GM03348 (cell line): ENCODE results near the gene HPSE2.

Source experiments
- DNase-seq: peaks from one replicate; pipeline ENCODE4 v3.0.0; 2012; ENCODE audit warnings: low spot score

Gene HPSE2

DNA sequence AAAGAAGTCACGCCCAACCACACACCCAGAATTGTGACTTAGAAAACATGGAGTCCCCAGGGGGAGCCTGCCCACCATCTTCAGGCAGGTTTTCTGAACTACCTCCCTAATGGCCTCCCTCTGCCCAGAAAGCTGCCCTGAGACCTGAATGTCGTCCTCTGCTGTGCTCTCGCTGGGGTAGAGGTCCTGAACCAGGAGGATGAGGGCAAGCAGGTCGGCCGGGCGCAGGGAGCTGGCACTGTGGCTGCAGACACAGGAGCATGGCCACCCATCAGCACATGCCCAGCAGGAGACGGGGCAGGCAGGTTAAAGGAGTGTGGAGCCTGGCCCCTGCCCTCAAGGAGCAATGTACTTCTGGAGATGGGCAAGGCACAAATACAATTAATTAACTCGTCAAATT, 805.2 kb downstream of the HPSE2 start:
- DNase-seq, result no peak

- DNase-seq, result no peak
Observed at GRCh38 chr10:98429320-98430072, 806.2 kb downstream of the HPSE2 start.

GRCh38 chr10:98427011-98427515, 808.6 kb downstream of the HPSE2 start:
- DNase-seq, result no peak

- DNase-seq, result peak; percentile 72
Observed at GRCh38 chr10:98425511-98426352, 809.9 kb downstream of the HPSE2 start.

GRCh38 chr10:98424295-98425254, 811.1 kb downstream of the HPSE2 start:
- no peak for DNase-seq

DNA sequence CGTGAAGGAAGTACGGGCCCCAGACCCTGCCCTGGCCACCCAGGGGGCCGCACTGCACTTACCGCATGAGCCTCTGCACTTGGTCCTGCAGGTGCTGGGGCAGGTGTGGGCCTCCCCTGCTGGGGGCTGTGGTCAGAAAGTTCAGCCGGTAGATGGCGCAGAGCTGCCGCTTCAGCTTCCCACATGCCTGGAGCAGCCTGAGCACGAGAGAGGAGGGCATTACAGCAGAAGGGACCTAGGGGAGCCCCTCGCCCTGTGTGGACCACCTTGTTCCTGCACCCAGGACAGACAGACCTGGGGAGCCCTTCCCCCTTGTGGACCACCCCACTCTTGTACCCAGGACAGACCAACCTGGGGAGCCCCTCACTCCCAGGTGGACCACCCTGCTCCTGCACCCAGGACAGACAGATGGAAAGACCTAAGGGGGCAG, 811.9 kb downstream of the HPSE2 start:
- no peak for DNase-seq

- no peak for DNase-seq
Observed at GRCh38 chr10:98422182-98422581, 813.5 kb downstream of the HPSE2 start.

GRCh38 chr10:98420786-98421185, 814.9 kb downstream of the HPSE2 start:
- DNase-seq, result no peak

GRCh38 chr10:98419469-98420261, 816.0 kb downstream of the HPSE2 start:
- no peak for DNase-seq

DNA sequence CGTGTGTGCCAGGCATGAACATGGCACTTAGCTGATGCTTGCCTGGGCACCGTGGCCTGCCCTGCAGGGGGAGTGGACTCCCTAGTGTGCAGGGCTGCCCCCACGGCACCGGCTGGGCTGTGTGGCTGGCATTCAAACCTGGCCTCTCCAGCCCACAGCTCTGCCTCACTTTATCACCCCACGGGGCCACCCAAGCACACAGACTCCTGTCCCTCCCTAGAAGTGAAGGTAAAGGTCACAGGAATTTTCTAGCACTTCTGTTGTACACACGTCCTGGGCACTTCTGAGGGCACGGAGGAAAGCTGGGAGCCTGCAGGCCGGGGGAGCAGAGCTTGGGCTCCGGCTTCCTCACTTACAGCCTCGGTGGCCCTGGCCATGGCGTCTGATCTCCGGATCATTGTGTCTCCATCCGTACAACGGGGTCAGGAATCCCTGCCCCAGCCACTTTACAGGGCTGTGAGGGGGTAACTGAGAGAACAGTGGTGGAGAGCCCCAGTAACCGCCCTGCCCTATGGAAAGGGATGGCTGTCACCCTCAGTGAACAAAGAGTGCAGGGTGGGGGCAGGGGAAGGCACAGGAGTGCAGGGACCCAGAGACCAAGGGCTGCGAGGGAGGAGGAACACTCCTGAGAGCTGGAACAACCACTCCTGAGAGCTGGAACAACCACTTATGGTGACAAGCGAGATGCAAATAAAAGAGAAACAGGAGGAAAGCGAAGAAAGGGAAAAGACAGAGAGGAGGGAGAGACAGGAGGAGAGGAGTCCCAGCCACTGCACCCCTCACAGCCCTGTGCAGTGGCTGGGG, 816.8 kb downstream of the HPSE2 start:
- DNase-seq, result no peak

GRCh38 chr10:98417973-98418664, 817.5 kb downstream of the HPSE2 start:
- DNase-seq, result no peak

GRCh38 chr10:98417481-98417959, 818.1 kb downstream of the HPSE2 start:
- DNase-seq, result no peak

DNA sequence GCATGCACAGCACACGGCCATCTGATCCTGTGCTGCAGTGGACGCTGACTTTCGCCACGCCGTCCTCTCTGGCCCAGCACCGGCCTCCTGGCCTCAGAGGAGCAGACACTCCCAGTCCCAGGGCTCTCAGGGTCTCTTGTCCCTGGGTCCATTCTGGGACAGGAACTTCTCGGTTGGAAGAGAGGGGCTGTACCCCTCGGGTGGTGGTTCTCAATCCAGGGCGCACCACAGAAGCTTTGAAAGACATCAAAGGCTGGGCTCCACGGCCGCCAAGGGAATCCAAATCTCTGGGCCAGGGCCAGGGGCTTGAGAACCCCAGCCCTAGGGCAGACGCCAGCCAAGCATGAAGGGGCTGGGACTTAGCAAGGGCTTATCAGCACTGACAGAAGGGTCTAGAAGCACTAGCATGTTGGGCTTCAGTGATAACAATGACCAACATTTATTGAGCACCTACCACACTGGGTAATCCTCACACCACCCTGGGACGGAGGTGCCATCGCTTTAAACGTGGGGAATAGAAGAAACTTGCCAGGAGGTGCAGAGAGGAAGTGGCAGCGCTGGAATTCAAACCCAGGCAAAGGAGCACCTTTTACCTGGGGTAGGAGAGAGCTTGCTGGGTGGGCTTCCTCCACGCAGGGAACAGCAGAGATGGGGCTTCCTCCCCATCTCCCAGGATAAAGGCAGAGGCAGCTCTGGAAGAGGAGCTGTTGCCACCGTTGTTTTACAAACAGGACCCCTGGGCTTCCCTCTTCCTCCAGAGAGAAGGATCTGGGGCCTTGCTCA, 818.9 kb downstream of the HPSE2 start:
- no peak for DNase-seq

- DNase-seq, result no peak
Observed at GRCh38 chr10:98415731-98416119, 819.9 kb downstream of the HPSE2 start.

DNA sequence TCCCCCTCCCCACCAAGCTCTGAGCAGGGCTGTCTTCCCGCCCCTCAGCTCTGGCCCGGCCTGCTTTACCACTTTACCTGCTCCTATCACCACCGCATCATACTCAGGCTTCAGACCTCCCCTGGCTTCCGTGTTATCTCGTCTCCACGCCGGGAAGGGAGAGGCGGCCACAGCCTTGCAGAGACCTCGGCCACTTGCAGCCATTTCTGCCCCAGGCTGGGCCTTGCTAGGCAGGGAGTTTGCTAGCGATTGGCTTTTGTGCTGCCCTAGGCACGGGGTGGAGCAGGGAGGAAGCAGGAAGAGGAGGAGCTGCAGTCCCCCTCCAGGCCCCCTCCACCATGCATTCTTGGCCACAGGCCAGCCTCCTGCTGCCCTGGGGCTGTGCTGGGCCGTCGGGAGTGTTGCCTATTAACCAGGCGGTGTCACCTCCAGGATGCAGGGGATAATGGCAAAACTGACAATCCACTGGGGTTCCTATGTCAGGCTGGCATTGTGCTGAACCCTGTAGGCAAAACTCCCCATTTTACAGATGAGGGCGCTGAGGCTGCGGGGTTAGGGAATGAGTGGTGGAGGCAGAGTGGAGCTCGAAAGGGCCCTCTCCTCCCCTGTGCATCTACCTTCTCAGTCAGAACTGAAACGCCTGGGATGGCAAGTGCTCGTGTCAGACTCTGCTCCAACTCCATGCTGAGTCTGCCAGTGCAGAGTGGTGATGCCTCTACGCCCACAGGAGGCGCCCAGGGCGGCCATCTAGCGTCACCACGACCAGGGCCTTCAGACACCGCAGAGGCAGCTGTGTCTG, 820.5 kb downstream of the HPSE2 start, which contains the start of gene PYROXD2:
Gene PYROXD2 (minus strand): TSS at position 251 of the 799 bp plus-strand sequence. CDS start 47 bp downstream, at position 204.
- peak; percentile 98 for DNase-seq

DNA sequence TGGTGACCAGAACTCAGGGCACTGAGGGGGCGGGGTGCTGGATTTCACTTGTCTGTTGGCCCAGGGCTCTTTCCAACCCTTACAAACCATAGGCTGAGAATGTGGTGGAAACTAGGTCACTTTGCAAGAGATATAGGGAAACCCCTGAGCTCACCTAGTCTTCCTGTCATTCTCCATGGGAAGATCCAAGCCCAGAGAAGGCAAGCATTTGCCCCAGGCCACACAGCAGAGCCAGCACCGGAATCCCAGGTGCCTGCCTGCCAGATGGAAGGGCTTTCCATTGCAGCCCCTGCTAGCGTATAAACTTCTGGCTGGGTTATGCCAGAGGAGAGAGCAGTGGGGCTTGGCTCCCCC, 821.1 kb downstream of the HPSE2 start:
- no peak for DNase-seq

GRCh38 chr10:98411768-98412167, 823.9 kb downstream of the HPSE2 start:
- DNase-seq, result peak; percentile 34

DNA sequence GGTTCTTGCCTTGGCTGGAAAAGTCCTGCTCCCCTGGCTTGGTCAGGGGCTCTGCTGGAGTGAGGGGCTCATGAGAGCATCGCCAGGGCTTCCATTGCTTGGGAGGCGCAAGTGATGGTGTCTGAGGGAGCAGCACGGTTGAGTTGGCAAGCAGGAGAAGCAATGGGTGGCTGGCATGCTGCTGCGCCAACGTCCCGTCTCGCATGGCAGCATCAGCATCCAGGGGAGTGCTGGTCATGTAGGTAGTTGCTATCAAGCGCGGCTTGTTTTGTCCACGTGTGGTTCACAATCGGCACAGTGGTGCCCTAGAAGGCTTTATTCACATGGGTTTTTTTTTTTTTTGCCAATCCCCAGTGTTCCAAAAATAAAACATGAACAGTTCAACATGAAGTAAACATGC, 824.5 kb downstream of the HPSE2 start:
- DNase-seq, result no peak
